EH (cell line): Measurements from ENCODE around the gene ADCY6.
A peak's percentile ranks its signal among the peaks of the same experiment; 100 is the strongest.

Experiments
- DNase-seq: peaks from one replicate; pipeline ENCODE4 v3.0.0-alpha.2; 2015; ENCODE audit warnings: low read depth

ADCY6 gene

GRCh38 chr12:48788854-48789775 lies at the start of gene ADCY6:
ADCY6 (minus strand) TSS chr12:48789089; CDS start chr12:48783434, 5,655 bp downstream.
- peak; percentile 80 for DNase-seq

- DNase-seq = no peak
These were observed 49.2 kb upstream of the ADCY6 start for GRCh38 chr12:48838048-48838447.

- no peak for DNase-seq
These were observed 43.6 kb upstream of the ADCY6 start for GRCh38 chr12:48832321-48833060.

GRCh38 chr12:48831257-48831656 lies 42.4 kb upstream of the ADCY6 start:
- no peak for DNase-seq

- DNase-seq = no peak
These were observed 40.1 kb upstream of the ADCY6 start for GRCh38 chr12:48828841-48829575.

- DNase-seq = no peak
These were observed 39.4 kb upstream of the ADCY6 start for GRCh38 chr12:48828293-48828692.

- no peak for DNase-seq
These were observed 38.7 kb upstream of the ADCY6 start for GRCh38 chr12:48827513-48828096.

GRCh38 chr12:48827026-48827425 lies 38.1 kb upstream of the ADCY6 start:
- no peak for DNase-seq

- DNase-seq = no peak
These were observed 37.4 kb upstream of the ADCY6 start for GRCh38 chr12:48826209-48826855.

- no peak for DNase-seq
These were observed 36.0 kb upstream of the ADCY6 start for GRCh38 chr12:48824905-48825304.

- DNase-seq = no peak
These were observed 35.2 kb upstream of the ADCY6 start for GRCh38 chr12:48824112-48824511.

- no peak for DNase-seq
These were observed 34.4 kb upstream of the ADCY6 start for GRCh38 chr12:48823281-48823680.

GRCh38 chr12:48822711-48823110 lies 33.8 kb upstream of the ADCY6 start:
- no peak for DNase-seq

GRCh38 chr12:48822139-48822538 lies 33.2 kb upstream of the ADCY6 start:
- no peak for DNase-seq

GRCh38 chr12:48819986-48820725 lies 31.3 kb upstream of the ADCY6 start:
- DNase-seq = no peak

GRCh38 chr12:48818831-48819590 lies 30.1 kb upstream of the ADCY6 start:
- DNase-seq = no peak

- peak; percentile 71 for DNase-seq
These were observed 29.3 kb upstream of the ADCY6 start, which contains the start of gene CACNB3 for GRCh38 chr12:48817873-48818830. CACNB3 (plus strand) TSS chr12:48818496; CDS start chr12:48818930, 434 bp downstream.

GRCh38 chr12:48816143-48816854 lies 27.4 kb upstream of the ADCY6 start:
- DNase-seq = peak; percentile 38
